Activated CD4-positive, alpha-beta T cell treated with anti-CD3 and anti-CD28 coated beads for 36 hours (primary cell): Measurements from ENCODE around the gene AMBRA1. TPM values are rescaled to one million over a fixed set of nuclear protein-coding genes. Genes with fewer than 3 reads are reported as not detected.

ENCODE experiments used
- ATAC-seq: fragments of 200-7000 bp; cut with Tn5 transposase; one replicate; pipeline ENCODE4 v1.10.0; 2021; ENCODE audit warnings: mild to moderate bottlenecking, moderate library complexity
- CTCF ChIA-PET: fragments of 350-600 bp; sonication (Branson Sonifier 250); formaldehyde crosslinking; loops from one replicate; lab custom pipeline; 2021; ENCODE audit warnings: antibody characterized with exemption; lab: Charles Lee
- POLR2A ChIA-PET: fragments of 350-600 bp; sonication (Branson Sonifier 250); formaldehyde crosslinking; loops from one replicate; lab custom pipeline; 2021; ENCODE audit warnings: antibody characterized with exemption, inconsistent platforms; lab: Charles Lee
- DNase-seq: peaks from one replicate; pipeline ENCODE4 v3.0.0-alpha.2; 2020
- H3K27ac Mint-ChIP-seq: one replicate; pipeline ENCODE4 v1.8.0; 2021; ENCODE audit warnings: mixed read lengths
- H3K27me3 Mint-ChIP-seq: one replicate; pipeline ENCODE4 v1.8.0; 2021; ENCODE audit warnings: mixed read lengths
- H3K36me3 Mint-ChIP-seq: one replicate; pipeline ENCODE4 v1.8.0; 2021; ENCODE audit warnings: low read depth, mixed read lengths
- H3K4me1 Mint-ChIP-seq: one replicate; pipeline ENCODE4 v1.8.0; 2021; ENCODE audit warnings: mixed read lengths
- H3K4me3 Mint-ChIP-seq: one replicate; pipeline ENCODE4 v1.8.0; 2021; ENCODE audit warnings: mild to moderate bottlenecking, moderate library complexity, mixed read lengths
- H3K9me3 Mint-ChIP-seq: one replicate; pipeline ENCODE4 v1.8.0; 2021; ENCODE audit warnings: low read depth, mixed read lengths
- intact Hi-C, 2 experiments: fragments of 100-400 bp; cut with DNase I in 1 of 2; cut with micrococcal nuclease in 1 of 2; formaldehyde crosslinking; loops; one replicate each; pipeline versions ENCODE4 v1.14.2 to v1.15.1; 2022 to 2024; cut with DNase I, micrococcal nuclease
- total RNA-seq, 2 experiments: library from RNA; stranded (reverse); gene quantifications; one replicate each; pipeline ENCODE4 v1.2.3, GENCODE V29; 2021

AMBRA1 gene
- total RNA-seq, 2 experiments from 2014 or later, result 24.8 to 26.4 TPM

GRCh38 chr11:46452918-46453517 is 140.8 kb downstream of the AMBRA1 start:
- H3K36me3 Mint-ChIP-seq, result peaks cover 3% of the 10 kb centered on the region
- H3K9me3 Mint-ChIP-seq, result no peaks in the 10 kb centered on the region
- intact Hi-C loops, result no loop called here
- no peaks in the 10 kb centered on the region for H3K27me3 Mint-ChIP-seq
- ATAC-seq (no peak), DNase-seq (no peak)
- H3K4me3 Mint-ChIP-seq, result no peak overlapping the region
- H3K27ac Mint-ChIP-seq, result no peak overlapping the region
- H3K4me1 Mint-ChIP-seq, result peaks cover 25% of the 10 kb centered on the region
- ChIA-PET CTCF (interaction anchor here (0.6 kb wide), 1 partner anchor 141 kb away, joined by 4 read pairs; the partner anchor contains the start of gene AMBRA1), POLR2A (no interaction called here)

- no peak overlapping the region for H3K27ac Mint-ChIP-seq
- peaks cover 20% of the 10 kb centered on the region for H3K4me1 Mint-ChIP-seq
- intact Hi-C loops, result no loop called here
- no peak for DNase-seq
- CTCF ChIA-PET, result interaction anchor here (0.6 to 1.5 kb wide), 6 partner anchors 9 to 167 kb away, joined by 3 to 7 read pairs (median 4); no protein-coding TSS in a partner anchor
- no peak overlapping the region for H3K4me3 Mint-ChIP-seq
- POLR2A ChIA-PET, result no interaction called here
- H3K27me3 Mint-ChIP-seq, result no peaks in the 10 kb centered on the region
- ATAC-seq, result no peak
- no peaks in the 10 kb centered on the region for H3K9me3 Mint-ChIP-seq
- H3K36me3 Mint-ChIP-seq, result peaks cover 3% of the 10 kb centered on the region
These were observed 142.1 kb downstream of the AMBRA1 start for GRCh38 chr11:46451759-46452158.

- ATAC-seq (no peak), DNase-seq (no peak)
- Mint-ChIP-seq H3K36me3 (peaks cover 3% of the 10 kb centered on the region), H3K27me3 (no peaks in the 10 kb centered on the region), H3K4me1 (peaks cover 16% of the 10 kb centered on the region), H3K27ac (no peak overlapping the region), H3K4me3 (no peak overlapping the region), H3K9me3 (no peaks in the 10 kb centered on the region)
- intact Hi-C loops, result no loop called here
- ChIA-PET POLR2A (no interaction called here), CTCF (interaction anchor here (0.6 to 1.5 kb wide), 6 partner anchors 9 to 167 kb away, joined by 3 to 7 read pairs (median 4); no protein-coding TSS in a partner anchor)
These were observed 142.9 kb downstream of the AMBRA1 start for GRCh38 chr11:46450846-46451477.

GRCh38 chr11:46447544-46447943 is 146.3 kb downstream of the AMBRA1 start:
- Mint-ChIP-seq H3K27me3 (no peaks in the 10 kb centered on the region), H3K9me3 (no peaks in the 10 kb centered on the region), H3K4me1 (peaks cover 12% of the 10 kb centered on the region), H3K27ac (no peak overlapping the region), H3K36me3 (peaks cover 11% of the 10 kb centered on the region), H3K4me3 (no peak overlapping the region)
- ATAC-seq (no peak), DNase-seq (no peak)
- intact Hi-C loops, result no loop called here
- ChIA-PET POLR2A (interaction anchor here (0.6 kb wide), 1 partner anchor 501 kb away, joined by 3 read pairs; no protein-coding TSS in a partner anchor), CTCF (interaction anchor here (0.7 kb wide), 1 partner anchor 43 kb away, joined by 3 read pairs; no protein-coding TSS in a partner anchor)

DNA sequence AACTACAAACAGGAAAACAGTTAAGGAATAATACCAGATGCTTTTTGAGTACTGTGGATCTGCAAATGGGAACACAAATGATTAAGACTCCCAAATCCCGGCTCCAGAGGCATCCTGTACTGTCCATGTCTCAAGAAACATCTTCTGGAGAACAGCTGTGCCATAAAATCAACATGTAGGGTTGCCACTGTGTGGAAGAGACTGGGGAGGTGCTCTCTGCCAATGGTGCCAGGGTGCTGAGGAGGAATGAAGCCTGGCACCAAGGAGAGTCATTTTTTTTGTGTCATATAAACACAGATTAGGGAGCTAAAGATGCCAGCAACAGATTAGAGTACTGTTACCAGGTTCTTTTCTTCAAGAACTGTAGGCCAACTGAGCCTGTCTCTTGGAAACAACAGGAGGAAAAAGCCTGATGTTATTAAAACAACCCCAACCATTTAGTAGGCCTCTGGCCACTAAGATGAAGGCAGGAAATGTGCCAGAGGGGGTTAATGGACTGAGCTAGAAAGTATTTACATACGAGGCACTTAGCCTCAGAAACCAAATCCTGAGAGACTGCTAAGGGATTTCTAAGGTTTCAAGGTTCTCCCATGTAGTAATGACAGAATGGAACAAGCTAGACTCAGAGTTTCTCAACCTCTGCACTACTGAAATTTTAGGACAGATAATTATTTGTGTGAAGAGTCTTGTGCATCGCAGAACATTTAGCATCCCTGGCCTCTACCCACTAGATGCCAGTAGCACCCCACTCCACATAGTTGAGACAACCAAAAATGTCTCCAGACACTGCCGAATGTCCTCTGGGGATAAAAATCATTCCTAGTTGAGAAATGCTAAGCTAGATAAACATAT is 147.7 kb downstream of the AMBRA1 start:
- H3K36me3 Mint-ChIP-seq, result peaks cover 21% of the 10 kb centered on the region

DNA sequence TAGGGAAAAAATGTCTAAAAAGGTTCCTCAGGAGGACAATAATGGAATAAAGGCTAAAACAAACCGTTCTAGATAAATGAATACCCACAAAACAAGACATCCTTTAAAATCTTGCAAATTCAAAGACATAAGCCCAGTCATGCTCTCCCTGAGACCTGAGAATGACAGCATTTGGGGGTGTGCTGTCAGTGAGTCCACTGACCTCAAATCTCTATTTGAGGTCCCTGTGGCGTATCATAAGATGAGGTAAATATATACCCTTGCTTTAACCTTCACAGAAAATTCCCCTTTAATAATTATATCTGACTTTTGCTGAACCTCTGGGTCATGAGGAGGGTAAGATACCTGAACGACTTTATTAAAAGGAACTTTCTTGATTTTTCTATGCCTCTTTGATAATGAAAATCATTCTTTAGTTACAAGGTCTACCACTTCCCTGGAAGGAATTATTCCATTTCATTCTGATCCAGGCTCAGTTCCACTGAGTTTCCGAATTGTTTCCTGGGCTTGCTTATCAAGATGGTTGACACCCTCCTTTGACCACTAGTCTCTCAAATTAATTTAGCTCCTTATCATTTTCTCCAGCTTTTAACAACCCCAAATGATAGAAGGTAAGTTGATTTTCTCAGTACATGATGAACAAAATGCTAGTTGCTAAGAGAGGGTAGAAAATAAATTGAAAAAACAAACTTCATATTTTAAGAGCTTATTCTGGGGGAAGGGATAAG is 148.5 kb downstream of the AMBRA1 start:
- POLR2A ChIA-PET, result interaction anchor here (0.9 kb wide), 1 partner anchor 8 kb away, joined by 3 read pairs; no protein-coding TSS in a partner anchor
- no peak overlapping the region for H3K27ac Mint-ChIP-seq

More for the DNA sequence above, 147.7 kb downstream of the AMBRA1 start:
- no peak for DNase-seq
- H3K27ac Mint-ChIP-seq, result no peak overlapping the region
- ChIA-PET POLR2A (interaction anchor here (0.9 kb wide), 1 partner anchor 9 kb away, joined by 3 read pairs; no protein-coding TSS in a partner anchor), CTCF (interaction anchor here (0.5 to 1.1 kb wide), 6 partner anchors 9 to 83 kb away, joined by 3 to 4 read pairs (median 3); no protein-coding TSS in a partner anchor)
- H3K9me3 Mint-ChIP-seq, result no peaks in the 10 kb centered on the region
- intact Hi-C loops, result no loop called here
- H3K27me3 Mint-ChIP-seq, result no peaks in the 10 kb centered on the region
- peaks cover 9% of the 10 kb centered on the region for H3K4me1 Mint-ChIP-seq
- ATAC-seq, result no peak
- no peak overlapping the region for H3K4me3 Mint-ChIP-seq

GRCh38 chr11:46444305-46444704 is 149.5 kb downstream of the AMBRA1 start:
- Mint-ChIP-seq H3K9me3 (no peaks in the 10 kb centered on the region), H3K4me1 (peaks cover 5% of the 10 kb centered on the region), H3K4me3 (no peak overlapping the region), H3K36me3 (peaks cover 23% of the 10 kb centered on the region), H3K27ac (no peak overlapping the region), H3K27me3 (no peaks in the 10 kb centered on the region)
- DNase-seq (no peak), ATAC-seq (no peak)
- intact Hi-C loops, result no loop called here
- CTCF ChIA-PET, result no interaction called here
- POLR2A ChIA-PET, result no interaction called here

More for the DNA sequence above, 148.5 kb downstream of the AMBRA1 start:
- H3K36me3 Mint-ChIP-seq, result peaks cover 25% of the 10 kb centered on the region
- no peak overlapping the region for H3K4me3 Mint-ChIP-seq
- peaks cover 5% of the 10 kb centered on the region for H3K4me1 Mint-ChIP-seq
- CTCF ChIA-PET, result interaction anchor here (0.6 to 1.0 kb wide), 3 partner anchors 8 to 173 kb away, joined by 3 to 4 read pairs (median 3); no protein-coding TSS in a partner anchor
- DNase-seq (no peak), ATAC-seq (no peak)
- H3K27me3 Mint-ChIP-seq, result no peaks in the 10 kb centered on the region
- intact Hi-C loops, result no loop called here
- H3K9me3 Mint-ChIP-seq, result no peaks in the 10 kb centered on the region

DNA sequence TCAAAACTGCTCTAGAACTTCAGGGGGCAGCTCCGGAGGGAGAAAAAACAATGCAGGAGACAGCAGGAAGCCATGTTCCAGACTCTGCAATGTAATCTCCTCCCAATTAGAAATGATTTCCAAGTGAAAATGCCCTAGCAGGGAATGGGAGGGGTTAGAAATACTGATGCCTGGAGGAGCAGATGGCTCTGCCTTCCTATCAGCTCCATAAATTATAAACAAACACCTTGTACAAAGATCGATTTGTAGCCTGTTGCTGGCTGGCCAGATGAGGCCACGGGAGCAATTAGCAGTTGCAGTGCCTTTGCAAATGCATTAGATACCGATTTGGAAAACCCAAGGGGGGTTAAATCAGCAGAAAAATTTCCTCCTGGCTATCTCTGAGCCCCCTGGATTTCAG is 155.6 kb downstream of the AMBRA1 start:
- peaks cover 44% of the 10 kb centered on the region for H3K36me3 Mint-ChIP-seq
- H3K4me1 Mint-ChIP-seq, result no peaks in the 10 kb centered on the region
- H3K27ac Mint-ChIP-seq, result no peak overlapping the region
- no peak overlapping the region for H3K4me3 Mint-ChIP-seq
- ATAC-seq (no peak), DNase-seq (no peak)
- H3K9me3 Mint-ChIP-seq, result no peaks in the 10 kb centered on the region
- CTCF ChIA-PET, result no interaction called here
- intact Hi-C loops, result no loop called here
- POLR2A ChIA-PET, result interaction anchor here (0.6 kb wide), 1 partner anchor 215 kb away, joined by 3 read pairs; no protein-coding TSS in a partner anchor
- no peaks in the 10 kb centered on the region for H3K27me3 Mint-ChIP-seq

DNA sequence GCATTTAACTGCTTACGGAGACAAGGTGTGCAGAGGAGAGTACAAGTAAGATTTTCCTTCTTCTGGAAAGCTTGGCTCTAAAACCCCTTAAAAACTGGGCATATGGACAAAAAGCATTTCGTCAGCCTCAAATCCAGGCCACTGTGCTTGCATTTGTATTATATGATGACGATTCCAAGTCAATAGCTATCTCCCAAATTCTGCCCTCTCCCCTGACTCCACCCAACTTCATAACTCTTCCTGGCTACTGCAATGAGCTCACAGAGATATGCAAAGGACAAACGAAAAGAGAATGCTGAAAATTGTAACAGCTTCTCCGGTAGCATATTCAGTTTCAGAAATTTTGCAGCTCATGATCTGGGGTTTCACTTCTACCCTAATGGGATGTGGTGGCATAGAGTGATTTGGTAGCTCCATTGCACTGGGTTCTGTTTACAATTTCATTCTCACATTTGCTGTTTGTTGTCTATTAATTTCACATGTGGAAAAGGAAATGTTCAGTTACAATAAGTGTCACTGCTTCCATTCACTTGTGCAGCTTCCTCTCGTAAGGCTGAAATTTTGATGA is 156.6 kb downstream of the AMBRA1 start:
- H3K27ac Mint-ChIP-seq, result no peak overlapping the region
- H3K4me1 Mint-ChIP-seq, result no peaks in the 10 kb centered on the region
- H3K36me3 Mint-ChIP-seq, result peaks cover 39% of the 10 kb centered on the region
- no peak for DNase-seq
- no peak for ATAC-seq
- intact Hi-C loops, result no loop called here
- H3K4me3 Mint-ChIP-seq, result no peak overlapping the region
- no peaks in the 10 kb centered on the region for H3K27me3 Mint-ChIP-seq
- H3K9me3 Mint-ChIP-seq, result no peaks in the 10 kb centered on the region
- POLR2A ChIA-PET, result interaction anchor here (0.9 kb wide), 1 partner anchor 8 kb away, joined by 3 read pairs; no protein-coding TSS in a partner anchor
- CTCF ChIA-PET, result interaction anchor here (0.8 kb wide), 1 partner anchor 8 kb away, joined by 4 read pairs; no protein-coding TSS in a partner anchor

DNA sequence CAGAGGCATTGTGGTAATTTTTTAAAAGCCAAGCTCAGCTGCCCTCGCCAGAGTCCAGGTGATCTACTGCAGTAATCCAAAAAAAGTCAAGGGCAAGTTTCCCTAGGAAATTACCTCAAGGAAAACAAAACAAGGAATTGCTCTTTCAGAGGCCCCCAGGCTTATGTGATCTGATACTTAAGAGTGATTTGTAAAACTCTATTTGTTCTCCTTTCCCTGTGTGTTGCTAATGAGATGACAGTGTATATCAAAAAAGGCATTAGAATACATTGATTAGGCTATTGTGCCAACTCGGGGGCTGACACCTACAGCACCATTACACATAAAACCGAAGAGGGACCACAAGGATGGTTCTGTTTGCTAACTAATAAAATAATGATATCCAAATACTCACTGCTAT is 157.7 kb downstream of the AMBRA1 start:
- DNase-seq (no peak), ATAC-seq (no peak)
- Mint-ChIP-seq H3K4me1 (no peaks in the 10 kb centered on the region), H3K27me3 (no peaks in the 10 kb centered on the region), H3K9me3 (no peaks in the 10 kb centered on the region), H3K36me3 (peaks cover 39% of the 10 kb centered on the region), H3K27ac (no peak overlapping the region), H3K4me3 (no peak overlapping the region)
- ChIA-PET POLR2A (no interaction called here), CTCF (no interaction called here)
- intact Hi-C loops, result no loop called here
